SJCRH30 (cell line): ENCODE data around the gene SPATS2L. TPM values are rescaled to one million over a fixed set of nuclear protein-coding genes. Genes with fewer than 3 reads are reported as not detected.

Source experiments
- DNase-seq, 2 experiments: peaks; one replicate each; pipeline ENCODE4 v3.0.0-alpha.2; 2015 to 2020
- H3K27ac ChIP-seq: fragments of 250-450 bp; sonication (Bioruptor Pico); 2 replicates; pipeline ENCODE4 v1.5.1; 2020; ENCODE audit warnings: mild to moderate bottlenecking, moderate library complexity
- H3K27me3 ChIP-seq: fragments of 250-450 bp; sonication (Bioruptor Pico); 2 replicates; pipeline ENCODE4 v1.5.1; 2020; ENCODE audit warnings: mild to moderate bottlenecking, moderate library complexity
- H3K36me3 ChIP-seq: fragments of 250-450 bp; sonication (Bioruptor Pico); 2 replicates; pipeline ENCODE4 v1.5.1; 2020; ENCODE audit warnings: mild to moderate bottlenecking, moderate library complexity
- H3K4me1 ChIP-seq: fragments of 250-450 bp; sonication (Bioruptor Pico); 2 replicates; pipeline ENCODE4 v1.5.1; 2020; ENCODE audit warnings: mild to moderate bottlenecking, moderate library complexity
- H3K4me3 ChIP-seq: fragments of 250-450 bp; sonication (Bioruptor Pico); 2 replicates; pipeline ENCODE4 v1.5.1; 2020; ENCODE audit warnings: mild to moderate bottlenecking, moderate library complexity
- H3K9me3 ChIP-seq: fragments of 250-450 bp; sonication (Bioruptor Pico); replicated peaks from 2 replicates; pipeline ENCODE4 v1.5.1; 2020; ENCODE audit warnings: mild to moderate bottlenecking, moderate library complexity
- total RNA-seq: library from RNA; depleted of rRNA; stranded (reverse); fragments of >200 nt; shearing (Covaris generic); gene quantifications from 2 replicates; pipeline ENCODE4 v1.2.3, GENCODE V29; 2014

Gene SPATS2L
- total RNA-seq, 1 experiment from 2014 or later, result 339 TPM

GRCh38 chr2:200357845-200358244, 51.4 kb downstream of the SPATS2L start:
- peak overlapping the region; percentile 30 for H3K27ac ChIP-seq
- DNase-seq, result no peak

GRCh38 chr2:200359552-200359951, 53.1 kb downstream of the SPATS2L start:
- H3K4me3 ChIP-seq, result no peak overlapping the region
- peaks cover 37% of the 10 kb centered on the region for H3K4me1 ChIP-seq
- no peak overlapping the region for H3K27ac ChIP-seq

More at GRCh38 chr2:200357845-200358244, 51.4 kb downstream of the SPATS2L start:
- H3K27me3 ChIP-seq, result no peaks in the 10 kb centered on the region
- H3K4me3 ChIP-seq, result no peak overlapping the region
- H3K4me1 ChIP-seq, result peaks cover 27% of the 10 kb centered on the region
- peaks cover 53% of the 10 kb centered on the region for H3K36me3 ChIP-seq
- H3K9me3 ChIP-seq, result no peaks in the 10 kb centered on the region

GRCh38 chr2:200360364-200360763, 53.9 kb downstream of the SPATS2L start:
- DNase-seq, result no peak
- Histone ChIP-seq H3K27me3 (no peaks in the 10 kb centered on the region), H3K4me3 (no peak overlapping the region), H3K4me1 (peaks cover 45% of the 10 kb centered on the region), H3K9me3 (no peaks in the 10 kb centered on the region), H3K36me3 (peaks cover 45% of the 10 kb centered on the region), H3K27ac (no peak overlapping the region)

More at GRCh38 chr2:200359552-200359951, 53.1 kb downstream of the SPATS2L start:
- H3K36me3 ChIP-seq, result peaks cover 47% of the 10 kb centered on the region
- no peaks in the 10 kb centered on the region for H3K9me3 ChIP-seq
- no peak for DNase-seq
- no peaks in the 10 kb centered on the region for H3K27me3 ChIP-seq

GRCh38 chr2:200362202-200362917, 55.9 kb downstream of the SPATS2L start:
- H3K36me3 ChIP-seq, result peaks cover 39% of the 10 kb centered on the region
- no peak for DNase-seq
- peaks cover 35% of the 10 kb centered on the region for H3K4me1 ChIP-seq
- H3K27ac ChIP-seq, result no peak overlapping the region
- no peak overlapping the region for H3K4me3 ChIP-seq
- no peaks in the 10 kb centered on the region for H3K27me3 ChIP-seq
- no peaks in the 10 kb centered on the region for H3K9me3 ChIP-seq

- DNase-seq, result no peak
- H3K27me3 ChIP-seq, result no peaks in the 10 kb centered on the region
- H3K36me3 ChIP-seq, result peaks cover 37% of the 10 kb centered on the region
- H3K27ac ChIP-seq, result no peak overlapping the region; the same call in 1 of the 2 replicates
- peaks cover 26% of the 10 kb centered on the region for H3K4me1 ChIP-seq
- H3K4me3 ChIP-seq, result no peak overlapping the region
- no peaks in the 10 kb centered on the region for H3K9me3 ChIP-seq
These were observed 56.8 kb downstream of the SPATS2L start for GRCh38 chr2:200363279-200363678.

GRCh38 chr2:200364142-200364541, 57.6 kb downstream of the SPATS2L start:
- H3K4me3 ChIP-seq, result no peak overlapping the region
- no peaks in the 10 kb centered on the region for H3K27me3 ChIP-seq
- H3K4me1 ChIP-seq, result peaks cover 26% of the 10 kb centered on the region
- H3K9me3 ChIP-seq, result no peaks in the 10 kb centered on the region
- no peak for DNase-seq
- no peak overlapping the region for H3K27ac ChIP-seq
- peaks cover 40% of the 10 kb centered on the region for H3K36me3 ChIP-seq

GRCh38 chr2:200364620-200365019, 58.1 kb downstream of the SPATS2L start:
- Histone ChIP-seq H3K27ac (0 out of 2 replicates have a peak overlapping the region, but pooled peaks have one; percentile 0), H3K4me3 (no peak overlapping the region), H3K36me3 (peaks cover 39% of the 10 kb centered on the region), H3K9me3 (no peaks in the 10 kb centered on the region), H3K27me3 (no peaks in the 10 kb centered on the region), H3K4me1 (peaks cover 26% of the 10 kb centered on the region)
- peak in 1 of 2 experiments; percentile 28 for DNase-seq

- no peaks in the 10 kb centered on the region for H3K9me3 ChIP-seq
- H3K27ac ChIP-seq, result no peak overlapping the region
- H3K4me1 ChIP-seq, result peaks cover 26% of the 10 kb centered on the region
- DNase-seq, result peak; percentile 64 to 77
- no peaks in the 10 kb centered on the region for H3K27me3 ChIP-seq
- no peak overlapping the region for H3K4me3 ChIP-seq
- H3K36me3 ChIP-seq, result peaks cover 38% of the 10 kb centered on the region
These were observed 58.7 kb downstream of the SPATS2L start for GRCh38 chr2:200365209-200365608.

GRCh38 chr2:200367155-200367554, 60.7 kb downstream of the SPATS2L start:
- no peak overlapping the region for H3K4me3 ChIP-seq
- no peak for DNase-seq
- H3K36me3 ChIP-seq, result peaks cover 47% of the 10 kb centered on the region
- H3K27me3 ChIP-seq, result no peaks in the 10 kb centered on the region
- peaks cover 26% of the 10 kb centered on the region for H3K4me1 ChIP-seq
- no peaks in the 10 kb centered on the region for H3K9me3 ChIP-seq
- H3K27ac ChIP-seq, result no peak overlapping the region

- no peak for DNase-seq
- Histone ChIP-seq H3K27ac (no peak overlapping the region), H3K9me3 (no peaks in the 10 kb centered on the region), H3K4me1 (peaks cover 8% of the 10 kb centered on the region), H3K27me3 (no peaks in the 10 kb centered on the region), H3K4me3 (no peak overlapping the region), H3K36me3 (peaks cover 61% of the 10 kb centered on the region)
These were observed 63.4 kb downstream of the SPATS2L start for GRCh38 chr2:200369886-200370285.

GRCh38 chr2:200373231-200373630, 66.7 kb downstream of the SPATS2L start:
- DNase-seq, result no peak
- Histone ChIP-seq H3K36me3 (peaks cover 68% of the 10 kb centered on the region), H3K4me3 (no peak overlapping the region), H3K27me3 (no peaks in the 10 kb centered on the region), H3K27ac (no peak overlapping the region), H3K9me3 (no peaks in the 10 kb centered on the region), H3K4me1 (peaks cover 3% of the 10 kb centered on the region; the same call in 1 of the 2 replicates)

- no peak for DNase-seq
- Histone ChIP-seq H3K4me3 (no peak overlapping the region), H3K36me3 (peaks cover 64% of the 10 kb centered on the region), H3K9me3 (no peaks in the 10 kb centered on the region), H3K4me1 (peaks cover 3% of the 10 kb centered on the region; the same call in 1 of the 2 replicates), H3K27me3 (no peaks in the 10 kb centered on the region), H3K27ac (no peak overlapping the region)
These were observed 67.5 kb downstream of the SPATS2L start for GRCh38 chr2:200373973-200374416.

- no peak for DNase-seq
- Histone ChIP-seq H3K4me1 (peaks cover 3% of the 10 kb centered on the region; the same call in 1 of the 2 replicates), H3K36me3 (peaks cover 57% of the 10 kb centered on the region), H3K4me3 (no peak overlapping the region), H3K9me3 (no peaks in the 10 kb centered on the region), H3K27ac (no peak overlapping the region), H3K27me3 (no peaks in the 10 kb centered on the region)
These were observed 70.2 kb downstream of the SPATS2L start for GRCh38 chr2:200376513-200377354.

GRCh38 chr2:200377355-200378336, 71.2 kb downstream of the SPATS2L start:
- Histone ChIP-seq H3K9me3 (no peaks in the 10 kb centered on the region), H3K27me3 (no peaks in the 10 kb centered on the region), H3K4me3 (no peak overlapping the region), H3K36me3 (peaks cover 52% of the 10 kb centered on the region), H3K4me1 (peaks cover 3% of the 10 kb centered on the region; the same call in 1 of the 2 replicates), H3K27ac (no peak overlapping the region)
- DNase-seq, result no peak
